NCI-H345 treated with DMSO at 0.1 percent for 48 hours (cell line): ENCODE data around the gene AOX1.
"Not testable (repeated sequence)": the region's sequence is repeated elsewhere in the genome, so short reads cannot be mapped to it uniquely, and the experiment has no call there.

ENCODE experiments used
- DNase-seq: peaks from one replicate; lab custom pipeline; 2025; ENCODE audit not compliant: unreplicated experiment; lab: John Stamatoyannopoulos, UW

AOX1 gene

DNA sequence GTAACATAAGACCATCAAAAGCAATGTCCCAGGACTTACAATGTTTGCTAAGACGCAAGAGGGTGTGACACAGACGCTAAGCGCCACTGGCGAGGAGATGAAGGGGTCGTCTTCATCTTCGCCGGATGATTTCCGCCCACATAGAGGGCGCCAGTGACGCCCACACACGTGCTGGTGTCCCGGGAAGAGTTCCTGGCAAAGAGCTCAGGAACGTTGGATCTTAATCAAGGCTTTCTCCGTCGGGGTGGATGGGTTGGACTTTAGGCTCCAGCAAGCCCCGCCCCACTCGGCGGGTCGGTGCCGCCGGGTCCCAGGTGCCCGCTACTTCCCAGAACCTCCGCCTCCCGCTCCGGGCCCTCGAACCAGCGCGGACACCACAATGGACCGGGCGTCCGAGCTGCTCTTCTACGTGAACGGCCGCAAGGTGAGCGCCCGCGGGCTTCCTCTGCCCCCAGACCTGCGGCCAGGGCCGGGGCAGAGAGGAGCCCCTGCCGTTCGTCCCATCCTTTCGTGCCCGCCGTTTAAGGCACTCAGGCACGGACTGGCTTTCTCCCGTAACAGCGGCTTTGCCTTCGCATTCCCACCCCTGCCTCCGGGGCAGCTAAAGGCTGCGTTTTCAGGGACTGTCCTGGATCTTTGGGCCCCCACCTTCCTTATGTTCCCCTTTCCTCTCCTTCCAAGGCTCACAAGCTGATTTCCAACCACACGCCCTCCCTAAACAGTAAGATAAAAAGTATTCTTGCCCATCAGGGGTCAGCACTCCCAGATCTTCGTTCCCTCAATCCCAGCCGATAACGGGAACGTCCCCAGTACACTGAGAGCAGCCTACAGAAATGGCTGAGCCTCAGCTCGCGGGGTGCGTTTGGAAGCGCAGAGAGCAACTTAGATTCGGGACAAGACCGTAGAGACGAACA lies at the start of gene AOX1:
TSS of gene AOX1 (plus strand) at position 285 of the 914 bp plus-strand sequence. CDS start at position 380, 95 bp downstream.
- peak; percentile 36 for DNase-seq

GRCh38 chr2:200538139-200538538 lies 47.7 kb upstream of the AOX1 start:
- no peak for DNase-seq

DNA sequence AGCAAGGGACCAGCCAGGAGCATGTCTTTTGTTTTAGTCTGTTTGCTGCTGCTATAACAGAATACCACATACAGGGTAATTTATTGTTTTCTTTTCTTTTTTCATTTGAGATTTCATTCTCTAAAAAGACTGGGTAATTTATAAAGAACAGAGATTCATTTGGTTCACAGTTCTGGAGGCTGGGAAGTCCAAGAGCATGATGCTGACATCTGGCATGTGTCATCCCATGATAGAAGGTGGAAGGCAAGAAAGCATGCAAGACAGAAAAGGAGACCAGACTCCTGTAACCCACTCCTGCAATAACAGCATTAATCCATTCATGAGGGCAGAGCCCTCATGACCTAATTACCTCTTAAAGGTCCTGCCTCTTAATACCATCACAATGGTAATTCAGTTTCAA lies 45.0 kb upstream of the AOX1 start:
- DNase-seq: no peak

- DNase-seq: not testable (repeated sequence)
Measured at GRCh38 chr2:200566596-200566995, 19.2 kb upstream of the AOX1 start.

- DNase-seq: no peak
Measured at GRCh38 chr2:200567932-200568331, 17.9 kb upstream of the AOX1 start.

- no peak for DNase-seq
Measured at GRCh38 chr2:200575957-200576356, 9.9 kb upstream of the AOX1 start.

GRCh38 chr2:200577027-200577426 lies 8.8 kb upstream of the AOX1 start:
- DNase-seq: no peak

DNA sequence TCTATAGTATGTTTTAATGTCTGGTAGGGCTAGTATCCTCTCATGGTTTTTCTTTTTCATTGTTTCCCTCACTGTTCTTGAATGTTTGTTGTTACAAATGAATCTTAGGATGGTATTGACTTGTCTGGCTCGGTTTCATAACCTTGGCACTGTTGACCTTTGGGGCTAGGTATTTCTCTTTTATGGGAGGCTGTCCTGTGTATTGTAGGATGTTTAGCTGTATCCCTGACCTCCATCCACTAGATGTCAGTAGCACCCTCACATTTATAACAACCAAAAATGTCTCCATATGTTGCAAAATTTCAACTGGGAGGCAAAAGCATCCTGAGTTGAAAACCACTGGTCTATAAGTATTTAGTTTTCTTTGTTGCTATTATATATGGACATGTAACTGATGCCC lies 7.0 kb upstream of the AOX1 start:
- DNase-seq: no peak

- no peak for DNase-seq
Measured at GRCh38 chr2:200584639-200585038, 1.2 kb upstream of the AOX1 start.

- DNase-seq: no peak
Measured at GRCh38 chr2:200585340-200585729, 479 bp upstream of the AOX1 start.

- no peak for DNase-seq
Measured at GRCh38 chr2:200586644-200586975, 796 bp downstream of the AOX1 start.

DNA sequence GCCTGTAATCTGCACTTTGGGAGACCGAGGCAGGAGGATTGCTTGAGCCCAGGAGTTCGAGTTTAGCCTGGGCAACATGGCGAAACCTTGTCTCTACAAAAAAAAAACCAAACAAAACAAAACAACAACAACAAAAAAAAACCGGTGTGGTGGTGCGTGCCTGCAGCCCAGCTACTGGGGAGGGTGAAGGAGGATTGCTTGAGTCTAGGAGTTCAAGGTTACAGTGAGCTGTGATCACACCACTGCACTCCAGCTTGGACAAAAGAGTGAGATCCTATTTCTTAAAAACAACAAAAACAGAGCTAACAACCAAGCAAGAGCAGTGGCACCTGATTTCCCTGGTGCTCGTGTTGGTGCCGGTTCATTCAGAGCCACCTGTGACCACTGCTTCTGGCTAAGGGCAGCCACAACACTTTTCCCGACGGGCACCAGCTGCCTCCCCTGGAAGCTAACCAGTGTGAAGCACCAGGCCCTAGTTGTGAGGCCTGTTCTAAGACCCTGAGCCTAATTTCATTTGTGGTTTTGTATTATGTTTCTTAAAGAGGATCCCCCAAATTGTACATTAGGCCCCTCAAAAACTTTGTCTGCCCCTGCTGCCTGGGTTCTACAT lies 1.3 kb downstream of the AOX1 start:
- DNase-seq: no peak

GRCh38 chr2:200588076-200588678 lies 2.4 kb downstream of the AOX1 start:
- no peak for DNase-seq

- DNase-seq: no peak
Measured at GRCh38 chr2:200590090-200590489, 4.3 kb downstream of the AOX1 start.

GRCh38 chr2:200591308-200591707 lies 5.5 kb downstream of the AOX1 start:
- no peak for DNase-seq

- DNase-seq: no peak
Measured at GRCh38 chr2:200592406-200593075, 6.7 kb downstream of the AOX1 start.

GRCh38 chr2:200593905-200594304 lies 8.1 kb downstream of the AOX1 start:
- DNase-seq: no peak

- DNase-seq: no peak
Measured at GRCh38 chr2:200595913-200596312, 10.1 kb downstream of the AOX1 start.

- DNase-seq: no peak
Measured at GRCh38 chr2:200596774-200597570, 11.2 kb downstream of the AOX1 start.

DNA sequence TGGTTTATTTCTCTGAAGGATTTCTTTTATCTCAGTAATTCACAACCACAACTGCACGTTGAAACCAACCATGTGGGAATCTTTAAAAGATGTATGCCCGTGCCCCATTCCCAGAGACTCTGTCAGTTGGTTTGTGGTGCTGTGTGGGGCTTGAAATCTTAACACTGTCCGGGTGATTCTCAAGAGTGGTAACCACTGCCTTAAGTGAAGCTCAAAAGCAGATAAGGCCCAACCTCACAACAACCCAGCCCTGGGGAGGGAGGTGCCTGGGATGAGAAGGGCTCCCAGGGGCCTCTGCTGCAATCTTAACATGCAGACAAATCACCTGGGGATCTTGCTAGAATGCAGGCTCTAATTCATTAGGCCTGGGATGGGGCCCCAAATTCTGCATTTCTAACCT lies 13.4 kb downstream of the AOX1 start:
- no peak for DNase-seq
